ENCODE measurements around the gene ANXA8.
"Not testable (repeated sequence)": the region's sequence is repeated elsewhere in the genome, so short reads cannot be mapped to it uniquely, and the experiment has no call there.

Gene ANXA8

GRCh38 chr10:47483923-47484322 lies at the start of gene ANXA8:
ANXA8 (minus strand) TSS chr10:47484115; CDS start chr10:47483933, 182 bp downstream.
- DNase-seq = not testable (repeated sequence)

- DNase-seq = not testable (repeated sequence)
Measured at GRCh38 chr10:47523475-47523874, 39.6 kb upstream of the ANXA8 start, which contains the start of gene AGAP9. AGAP9 (minus strand) TSS chr10:47523638; CDS start chr10:47523526, 112 bp downstream.

GRCh38 chr10:47502313-47502712 lies 18.4 kb upstream of the ANXA8 start:
- not testable (repeated sequence) for DNase-seq

- DNase-seq = not testable (repeated sequence)
Measured at GRCh38 chr10:47494226-47494625, 10.3 kb upstream of the ANXA8 start.

- not testable (repeated sequence) for DNase-seq
Measured at GRCh38 chr10:47491600-47491999, 7.7 kb upstream of the ANXA8 start, which contains the start of gene FAM25G. FAM25G (minus strand) TSS chr10:47491700; CDS start chr10:47491674, 26 bp downstream.

- DNase-seq = not testable (repeated sequence)
Measured at GRCh38 chr10:47489630-47490029, 5.7 kb upstream of the ANXA8 start.

- DNase-seq = not testable (repeated sequence)
Measured at GRCh38 chr10:47485943-47486342, 2.0 kb upstream of the ANXA8 start.

- DNase-seq = not testable (repeated sequence)
Measured at GRCh38 chr10:47484786-47485185, 871 bp upstream of the ANXA8 start.

- DNase-seq = not testable (repeated sequence)
Measured at GRCh38 chr10:47482367-47482766, 1.5 kb downstream of the ANXA8 start.

GRCh38 chr10:47481768-47482181 lies 2.1 kb downstream of the ANXA8 start:
- DNase-seq = not testable (repeated sequence)

GRCh38 chr10:47481182-47481766 lies 2.6 kb downstream of the ANXA8 start:
- not testable (repeated sequence) for DNase-seq

GRCh38 chr10:47480133-47480532 lies 3.8 kb downstream of the ANXA8 start:
- DNase-seq = not testable (repeated sequence)

- not testable (repeated sequence) for DNase-seq
Measured at GRCh38 chr10:47478114-47478513, 5.8 kb downstream of the ANXA8 start.

GRCh38 chr10:47477078-47477477 lies 6.8 kb downstream of the ANXA8 start:
- DNase-seq = not testable (repeated sequence)

- DNase-seq = not testable (repeated sequence)
Measured at GRCh38 chr10:47475101-47475500, 8.8 kb downstream of the ANXA8 start.

GRCh38 chr10:47473516-47473915 lies 10.4 kb downstream of the ANXA8 start:
- DNase-seq = not testable (repeated sequence)

- not testable (repeated sequence) for DNase-seq
Measured at GRCh38 chr10:47472647-47473046, 11.3 kb downstream of the ANXA8 start.

GRCh38 chr10:47472072-47472471 lies 11.8 kb downstream of the ANXA8 start:
- DNase-seq = not testable (repeated sequence)

GRCh38 chr10:47468731-47469528 lies 15.0 kb downstream of the ANXA8 start:
- not testable (repeated sequence) for DNase-seq

GRCh38 chr10:47467957-47468356 lies 16.0 kb downstream of the ANXA8 start:
- DNase-seq = not testable (repeated sequence)

GRCh38 chr10:47467458-47467857 lies 16.5 kb downstream of the ANXA8 start:
- not testable (repeated sequence) for DNase-seq

GRCh38 chr10:47465216-47465917 lies 18.5 kb downstream of the ANXA8 start:
- not testable (repeated sequence) for DNase-seq

Measured in activated CD4-positive, alpha-beta T cell treated with anti-CD3 and anti-CD28 coated beads, Interleukin-2, amount 50 U/mL, for 1 hour (primary cell).